ENCODE data around the gene CACNA1D. TPM values are rescaled to one million over a fixed set of nuclear protein-coding genes. Genes with fewer than 3 reads are reported as not detected.

CACNA1D gene
- total and polyA plus RNA-seq, 9 of the 15 experiments (the other 6 are each of a cell fraction or from before 2014, with no cell fraction given): 0.29 TPM; not detected in 8

GRCh38 chr3:53844262-53845102 lies 350.1 kb downstream of the CACNA1D start:
- ChIA-PET CTCF (ENCODE audit: low intra/inter-chr PET ratio) (no interaction called here), POLR2A (interaction anchor here (1.1 kb wide), 1 partner anchor 47 kb away, joined by 3 read pairs; the partner anchor contains the start of gene SELENOK)
- no peak overlapping the region for H3K4me3 ChIP-seq
- DNase-seq (ENCODE audit: extremely low read depth in 1 of 4, low spot score in 3 of 4) (no peak), ATAC-seq (no peak), FAIRE-seq (no peak)
- no peak overlapping the region for H3K9ac ChIP-seq (ENCODE audit: insufficient read depth in 1 of 2, low read depth in 2 of 2, low read length in 2 of 2)
- no peaks in the 10 kb centered on the region for H3K79me2 ChIP-seq (ENCODE audit: control insufficient read depth, insufficient read depth, low read length)
- no peak overlapping the region for H3K4me2 ChIP-seq (ENCODE audit: insufficient read depth, low read length)
- no peaks in the 10 kb centered on the region for H3K9me1 ChIP-seq (ENCODE audit: control insufficient read depth, insufficient read depth, low read length)
- H3K36me3 ChIP-seq (ENCODE audit: control insufficient read depth, insufficient read depth, low read length): no peaks in the 10 kb centered on the region
- intact Hi-C loops (cut with micrococcal nuclease) (no loop called here), in situ Hi-C loops (cut with MboI) (no loop called here)
- no peak overlapping the region for H2AFZ ChIP-seq (ENCODE audit: low read depth, low read length)
- TF ChIP-seq ETV5 (CRISPR knock-in tag; IDR thresholded peaks at IDR 0.05; ENCODE audit: low read depth) (no peak), SAFB2 (IDR thresholded peaks at IDR 0.05; ENCODE audit: borderline replicate concordance, low read depth, low read length, severe bottlenecking) (no peak), NRF1 (conservative IDR thresholded peaks at IDR 0.05 in 1 of 2, IDR thresholded peaks at IDR 0.05 in 1 of 2) (no peak), PYGO2 (tag; IDR thresholded peaks at IDR 0.05) (no peak), NFXL1 (CRISPR knock-in tag; IDR thresholded peaks at IDR 0.05) (no peak), ZNF408 (CRISPR knock-in tag; IDR thresholded peaks at IDR 0.05; ENCODE audit: low read depth) (no peak), EWSR1 (IDR thresholded peaks at IDR 0.05; ENCODE audit: borderline replicate concordance, low read depth, partially characterized antibody) (no peak), MCM3 (IDR thresholded peaks at IDR 0.05) (no peak), E2F4 (CRISPR knock-in tag; IDR thresholded peaks at IDR 0.05; ENCODE audit: low read depth) (no peak), ZNF592 (IDR thresholded peaks at IDR 0.05) (no peak), ZNF79 (CRISPR knock-in tag; IDR thresholded peaks at IDR 0.05; ENCODE audit: low read depth) (no peak)
- WGBS (ENCODE audit: insufficient coverage, low coverage, missing lambda C conversion rate): 26% methylated on average over 6 of the region's 9 CpGs
- H3K4me1 ChIP-seq (replicated peaks in 1 of 2; ENCODE audit: control insufficient read depth in 2 of 2, insufficient read depth in 2 of 2, low read length in 2 of 2): peaks cover 0 to 13% of the 10 kb centered on the region in 2 experiments; a peak in 2 of 5 replicates
- H3K27ac ChIP-seq (ENCODE audit: extremely low read depth, low read depth, low read length): no peak overlapping the region
- H4K20me1 ChIP-seq (replicated peaks; ENCODE audit: control insufficient read depth, insufficient read depth, low read length): no peaks in the 10 kb centered on the region
- H3K9me3 ChIP-seq (replicated peaks; ENCODE audit: control insufficient read depth, insufficient read depth, low read depth, low read length): no peaks in the 10 kb centered on the region
- BruUV-seq (replicated peaks): no TSS peak
- H3K27me3 ChIP-seq (ENCODE audit: control insufficient read depth in 2 of 2, insufficient read depth in 2 of 2, low read length in 2 of 2): peaks cover 0 to 25% of the 10 kb centered on the region in 2 experiments; a peak in 2 of 5 replicates

All from K562 (cell line).